GM13976 (cell line): ENCODE measurements around the gene CDK10.

ENCODE experiments used
- DNase-seq: peaks from one replicate; pipeline ENCODE4 v3.0.0; 2012; ENCODE audit warnings: low spot score
- CTCF ChIP-seq: IDR thresholded peaks from 2 replicates; pipeline ENCODE4 v1.5.1; 2012; ENCODE audit warnings: borderline replicate concordance, mild to moderate bottlenecking; ENCODE audit not compliant: insufficient read depth; ENCODE audit errors: extremely low read depth, missing control alignments, control extremely low read depth
- in situ Hi-C: fragments of 300-500 bp; cut with MboI; formaldehyde crosslinking; loops from one replicate; pipeline ENCODE4 v1.12.0; 2022; ENCODE audit warnings: low sequenced_read_pairs, mixed read lengths, inconsistent platforms; ENCODE audit not compliant: unreplicated experiment

Gene CDK10

GRCh38 chr16:89742948-89743347 is 56.5 kb downstream of the CDK10 start:
- DNase-seq = no peak
- no peak for TF ChIP-seq CTCF

GRCh38 chr16:89744813-89745212 is 58.3 kb downstream of the CDK10 start:
- DNase-seq = no peak
- in situ Hi-C loops = no loop called here
- TF ChIP-seq CTCF = no peak

More at GRCh38 chr16:89742948-89743347, 56.5 kb downstream of the CDK10 start:
- in situ Hi-C loops = no loop called here
